Heart left ventricle (tissue), 16 donors: Measurements from ENCODE around the gene DENND6B. TPM values are rescaled to one million over a fixed set of nuclear protein-coding genes. Genes with fewer than 3 reads are reported as not detected.
A peak's percentile ranks its signal among the peaks of the same experiment; 100 is the strongest.
"Not testable (repeated sequence)": the region's sequence is repeated elsewhere in the genome, so short reads cannot be mapped to it uniquely, and the experiment has no call there.

ENCODE experiments used
- ATAC-seq, 4 donors: fragments of 200-7000 bp; cut with Tn5 transposase; one replicate each; pipeline ENCODE4 v1.9.1; 2020 to 2022; ENCODE audit warnings: moderate library complexity in 4 of 4, mild to moderate bottlenecking in 3 of 4, moderate number of reproducible peaks in 1 of 4
- DNase-seq, 5 donors: peaks; one replicate each; pipeline ENCODE4 v3.0.0-alpha.2; 2020
- H3K27ac ChIP-seq, 12 donors: fragments of 200-600 bp; sonication (generic) in 4 of 12; one replicate each; pipeline versions ENCODE4 v1.5.0 to v1.8.0; 2016 to 2022; ENCODE audit warnings: mild to moderate bottlenecking in 2 of 12
- H3K27me3 ChIP-seq, 9 donors: fragments of 200-600 bp; sonication (generic) in 2 of 9; one replicate each; pipeline versions ENCODE4 v1.5.1 to v1.8.0; 2016 to 2022; ENCODE audit warnings: mild to moderate bottlenecking in 3 of 9
- H3K36me3 ChIP-seq, 9 donors: fragments of 200-600 bp; sonication (generic) in 2 of 9; one replicate each; pipeline versions ENCODE4 v1.5.0 to v1.8.0; 2018 to 2022; ENCODE audit warnings: mild to moderate bottlenecking in 2 of 9
- H3K4me1 ChIP-seq, 12 donors: fragments of 200-600 bp; sonication (generic) in 4 of 12; one replicate each; pipeline versions ENCODE4 v1.5.0 to v1.8.0; 2016 to 2022; ENCODE audit warnings: mild to moderate bottlenecking in 3 of 12
- H3K4me3 ChIP-seq, 12 donors: fragments of 200-600 bp; sonication (generic) in 4 of 12; one replicate each; pipeline versions ENCODE4 v1.5.0 to v1.8.0; 2017 to 2022; ENCODE audit warnings: mild to moderate bottlenecking in 9 of 12, moderate library complexity in 4 of 12
- H3K9me3 ChIP-seq, 12 donors: fragments of 200-600 bp; sonication (generic) in 4 of 12; one replicate each; pipeline versions ENCODE4 v1.5.0 to v1.8.0; 2016 to 2022; ENCODE audit warnings: mild to moderate bottlenecking in 1 of 12
- POLR2A ChIP-seq, 2 donors: fragments of 450-650 bp; IDR thresholded peaks; one replicate each; pipeline ENCODE4 v1.6.1; 2017; ENCODE audit warnings: antibody characterized with exemption in 2 of 2, mild to moderate bottlenecking in 2 of 2, moderate library complexity in 2 of 2
- whole genome bisulfite sequencing, 4 donors: extraction: QIAGEN DNeasy Blood & Tissue Kit in 2 of 4; methylation state at CpG; one replicate each; pipeline versions ENCODE4 v1.1.5 to v1.1.7; 2013 to 2018; 5-methylcytosine and 5-hydroxymethylcytosine counted together
- intact Hi-C, 10 donors: fragments of 100-400 bp; cut with DNase I; formaldehyde crosslinking; loops; one replicate each; pipeline versions ENCODE4 v1.11.1 to v1.14.2; 2022
- polyA plus RNA-seq, 2 donors: library from polyadenylated mRNA; stranded (reverse); fragments of 200-250 nt; gene quantifications; one replicate each; pipeline ENCODE4 v1.2.3, GENCODE V29; 2013
- total RNA-seq, 9 donors: library from RNA; depleted of rRNA in 2 of 9; stranded (reverse); fragments of >200 nt in 2 of 9; fragmentation: NEBNext Ultra II Directional in 3 of 9; extraction: Animal tissue kit (Norgen Biotek cat#: 25700) in 3 of 9; gene quantifications; one replicate each; pipeline versions ENCODE4 v1.1.0 to v1.2.4, GENCODE V29; 2016 to 2023
- TF ChIP-seq, protein P1 (sequence below), 12 donors: fragments of 200-600 bp; sonication (generic) in 4 of 12; IDR thresholded peaks; one replicate each; pipeline versions ENCODE4 v1.5.0 to v1.8.0; 2018 to 2022; ENCODE audit warnings: antibody characterized with exemption in 12 of 12, mild to moderate bottlenecking in 5 of 12
- donor health status: ischemic (EF 13 %, LVEDD 7.1; RV severe dilation, severe dysfunction).
- donor health status: healthy with polysubstance abuse.
- donor health status: DM: no; HTN: yes; CAD: no.
- donor health status: DM: no; HTN: no; CAD: no.
- donor health status: ischemic (EF 25% LVEDD 6.9; RV normal size, moderate dysfunction).
- donor health status: ischemic (EF 25% LVEDD 5.7; RV mildly dilated, moderate dysfunction).
- donor health status: healthy.
- donor health status: DM: yes; HTN: yes; CAD: no.
- donor health status: ischemic (EF 35%, LVEDD 5.7; RV mildly dilated, moderate dysfunction).
- donor health status: nonischemic (EF 11% LVEDD 7.7; RV severe dilation, severe dysfunction).
- donor health status: DM: yes; HTN: yes; CAD: no.
- donor health status: PGD.
- donor health status: ischemic (EF 29% LVEDD 5.4; RV normal size, mild dysfunction).
- donor health status: nonischemic (EF 23%, LVEDD 6.1; RV moderate dilation, normal function).

The DENND6B gene
- total and polyA plus RNA-seq, 11 donors: 1.0 to 3.2 (median 1.5) TPM

DNA sequence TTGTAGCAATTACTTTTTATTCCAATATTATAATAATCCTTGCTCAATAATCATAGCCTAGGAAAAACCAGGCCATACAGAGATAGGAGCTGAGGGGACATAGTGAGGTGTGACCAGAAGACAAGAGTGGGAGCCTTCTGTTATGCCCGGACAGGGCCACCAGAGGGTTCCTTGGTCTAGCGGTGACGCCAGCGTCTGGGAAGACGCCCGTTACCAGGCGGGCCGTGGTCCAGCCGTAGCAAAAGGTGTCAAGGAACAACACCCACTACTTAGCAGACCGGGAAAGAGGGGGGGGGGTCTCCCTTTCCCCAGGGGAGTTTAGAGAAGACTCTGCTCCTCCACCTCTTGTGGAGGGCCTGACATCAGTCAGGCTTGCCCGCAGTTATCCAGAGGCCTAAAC lies 53.5 kb downstream of the DENND6B start:
- H3K27ac ChIP-seq, ATAC-seq, H3K4me3 ChIP-seq, DNase-seq, H3K9me3 ChIP-seq: not testable (repeated sequence)
- Histone ChIP-seq H3K36me3 (peaks cover 0 to 35% (median 32%) of the 10 kb centered on the region in 9 donors), H3K27me3 (peaks cover 0 to 18% (median 0%) of the 10 kb centered on the region in 9 donors), H3K4me1 (peaks cover 3 to 51% (median 35%) of the 10 kb centered on the region in 12 donors)
- TF ChIP-seq, protein P1, sequence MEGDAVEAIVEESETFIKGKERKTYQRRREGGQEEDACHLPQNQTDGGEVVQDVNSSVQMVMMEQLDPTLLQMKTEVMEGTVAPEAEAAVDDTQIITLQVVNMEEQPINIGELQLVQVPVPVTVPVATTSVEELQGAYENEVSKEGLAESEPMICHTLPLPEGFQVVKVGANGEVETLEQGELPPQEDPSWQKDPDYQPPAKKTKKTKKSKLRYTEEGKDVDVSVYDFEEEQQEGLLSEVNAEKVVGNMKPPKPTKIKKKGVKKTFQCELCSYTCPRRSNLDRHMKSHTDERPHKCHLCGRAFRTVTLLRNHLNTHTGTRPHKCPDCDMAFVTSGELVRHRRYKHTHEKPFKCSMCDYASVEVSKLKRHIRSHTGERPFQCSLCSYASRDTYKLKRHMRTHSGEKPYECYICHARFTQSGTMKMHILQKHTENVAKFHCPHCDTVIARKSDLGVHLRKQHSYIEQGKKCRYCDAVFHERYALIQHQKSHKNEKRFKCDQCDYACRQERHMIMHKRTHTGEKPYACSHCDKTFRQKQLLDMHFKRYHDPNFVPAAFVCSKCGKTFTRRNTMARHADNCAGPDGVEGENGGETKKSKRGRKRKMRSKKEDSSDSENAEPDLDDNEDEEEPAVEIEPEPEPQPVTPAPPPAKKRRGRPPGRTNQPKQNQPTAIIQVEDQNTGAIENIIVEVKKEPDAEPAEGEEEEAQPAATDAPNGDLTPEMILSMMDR (IDR thresholded peaks at IDR 0.05): peak in 4 of 12 donors; percentile 10 to 19 (median 14)
- intact Hi-C loops: loop anchor here in 5 of 10 donors (5.0 kb wide), 3 partner anchors 34 to 69 kb away; partner anchors contain the start of genes PPP6R2 (in 5 of the 5), PLXNB2 (in 2 of the 5) and DENND6B (in 1 of the 5)
- WGBS, 4 donors: 48 to 61% (median 50%) methylated on average over 10 to 11 of the region's 11 CpGs

DNA sequence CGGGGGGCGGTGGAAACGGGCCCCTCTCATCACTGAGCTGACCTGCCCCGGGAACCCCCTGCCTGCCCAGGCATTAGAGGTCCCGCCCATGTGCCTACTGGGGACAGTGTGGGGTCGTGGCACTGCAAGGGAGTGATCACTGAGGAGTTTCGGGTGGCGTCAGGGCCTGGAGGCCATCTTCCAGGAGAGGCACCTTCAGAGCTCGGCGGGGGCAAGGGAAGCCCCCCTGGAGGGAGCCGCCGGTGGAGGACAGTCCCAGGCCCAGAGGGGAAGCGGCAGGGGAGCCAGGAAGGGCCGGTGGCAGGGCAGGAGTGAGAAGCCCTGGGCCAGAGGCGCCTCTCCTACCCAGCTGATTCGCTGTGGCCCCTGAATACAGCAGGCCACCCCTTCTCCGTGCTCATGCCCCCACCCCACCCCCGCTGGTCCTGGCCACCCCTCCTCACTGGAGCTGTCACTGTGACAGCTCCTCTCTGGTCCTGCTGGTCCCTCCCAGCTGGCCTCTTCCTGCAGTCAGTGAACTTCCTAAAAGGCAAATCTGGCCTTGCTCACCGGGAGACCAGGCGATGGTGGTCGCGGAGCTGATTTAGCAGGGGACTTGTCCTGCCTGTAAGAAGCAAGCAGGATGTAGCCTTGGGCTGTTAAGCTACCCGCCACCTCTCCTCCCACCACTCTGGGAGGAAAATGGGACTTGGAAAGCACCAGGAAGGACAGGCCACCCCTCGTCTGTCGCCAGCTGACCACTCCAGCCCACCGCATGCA lies 54.6 kb downstream of the DENND6B start:
- TF ChIP-seq, protein P1 (IDR thresholded peaks at IDR 0.05): peak in 3 of 12 donors; percentile 2 to 8 (median 5)
- TF ChIP-seq POLR2A (IDR thresholded peaks at IDR 0.05): no peak
- 28 to 37% (median 36%) methylated on average over 15 to 26 of the region's 26 CpGs for WGBS, 4 donors
- Histone ChIP-seq H3K36me3 (peaks cover 0 to 24% (median 21%) of the 10 kb centered on the region in 9 donors), H3K27me3 (peaks cover 0 to 18% (median 0%) of the 10 kb centered on the region in 9 donors), H3K27ac (peak overlapping the region in 7 of 12 donors; percentile 4 to 85 (median 37)), H3K4me1 (peaks cover 5 to 61% (median 41%) of the 10 kb centered on the region in 12 donors), H3K9me3 (no peaks in the 10 kb centered on the region), H3K4me3 (peak overlapping the region in 11 of 12 donors; percentile 22 to 76 (median 63))
- ATAC-seq (no peak), DNase-seq (no peak)
- intact Hi-C loops: loop anchor here in 5 of 10 donors (5.0 kb wide), 3 partner anchors 35 to 70 kb away; partner anchors contain the start of genes PPP6R2 (in 5 of the 5), PLXNB2 (in 2 of the 5) and DENND6B (in 1 of the 5)

DNA sequence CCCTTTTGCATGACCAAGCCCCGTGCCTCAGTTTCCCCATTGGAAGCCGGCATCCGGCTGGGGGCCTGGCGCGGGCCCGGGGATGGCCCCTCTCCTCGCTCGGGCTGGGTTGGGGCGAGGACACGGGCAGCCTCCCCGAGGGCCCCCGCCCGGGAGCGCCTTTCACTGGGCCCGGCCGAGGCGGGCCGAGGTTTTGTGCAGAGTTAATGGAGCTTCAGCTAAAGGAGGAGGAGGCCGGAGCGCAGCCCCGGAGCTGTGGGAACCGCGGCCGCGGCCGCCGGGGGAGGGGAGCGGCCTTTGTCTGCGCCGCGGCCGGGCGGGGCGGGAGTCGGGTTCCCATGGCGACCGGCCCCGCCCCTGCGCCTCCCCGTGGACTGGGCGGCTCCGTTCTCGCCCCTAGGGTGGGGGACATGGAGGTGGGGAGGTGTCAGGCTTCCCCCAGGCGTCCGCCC lies 55.3 kb downstream of the DENND6B start:
- Histone ChIP-seq H3K9me3 (no peaks in the 10 kb centered on the region), H3K4me1 (peaks cover 5 to 66% (median 45%) of the 10 kb centered on the region in 12 donors), H3K36me3 (peaks cover 0 to 17% (median 14%) of the 10 kb centered on the region in 9 donors), H3K27me3 (peaks cover 0 to 18% (median 0%) of the 10 kb centered on the region in 9 donors), H3K4me3 (peak overlapping the region; percentile 22 to 76 (median 62)), H3K27ac (peak overlapping the region in 11 of 12 donors; percentile 31 to 88 (median 78))
- WGBS, 4 donors: 0 to 1% (median 0%) methylated on average over 9 to 45 of the region's 45 CpGs
- intact Hi-C loops: loop anchor here in 5 of 10 donors (5.0 kb wide), 3 partner anchors 36 to 71 kb away; partner anchors contain the start of genes PPP6R2 (in 5 of the 5), PLXNB2 (in 2 of the 5) and DENND6B (in 1 of the 5)
- peak; percentile 27 to 49 (median 35) for ATAC-seq
- no peak for TF ChIP-seq POLR2A (IDR thresholded peaks at IDR 0.05)
- TF ChIP-seq, protein P1 (IDR thresholded peaks at IDR 0.05): peak in 9 of 12 donors; percentile 4 to 41 (median 18)
- DNase-seq: peak; percentile 69 to 87 (median 77)
